Hematopoietic multipotent progenitor cell (in vitro differentiated cells): ENCODE data around the gene EPB41. TPM values are rescaled to one million over a fixed set of nuclear protein-coding genes. Genes with fewer than 3 reads are reported as not detected.
"Not testable (repeated sequence)": the region's sequence is repeated elsewhere in the genome, so short reads cannot be mapped to it uniquely, and the experiment has no call there.

Experiments
- DNase-seq, 3 donors: peaks; one replicate each; pipeline ENCODE4 v3.0.0-alpha.2; 2011 to 2015; ENCODE audit warnings: low read depth in 2 of 3, low spot score in 2 of 3
- total RNA-seq: library from RNA; depleted of rRNA; stranded (reverse); fragments of >200 nt; gene quantifications from one replicate; pipeline ENCODE4 v1.2.3, GENCODE V29; 2012

The EPB41 gene
- total RNA-seq, 1 donor, result 63.3 TPM

GRCh38 chr1:29124366-29125236, 210.2 kb downstream of the EPB41 start:
- peak in 1 of 3 donors; percentile 46 for DNase-seq

- no peak for DNase-seq
These were observed 210.9 kb downstream of the EPB41 start for GRCh38 chr1:29125237-29125641.

GRCh38 chr1:29125788-29126187, 211.4 kb downstream of the EPB41 start:
- no peak for DNase-seq

GRCh38 chr1:29126198-29126597, 211.8 kb downstream of the EPB41 start:
- DNase-seq, result no peak

- DNase-seq, result no peak
These were observed 214.4 kb downstream of the EPB41 start for GRCh38 chr1:29128739-29129138.

DNA sequence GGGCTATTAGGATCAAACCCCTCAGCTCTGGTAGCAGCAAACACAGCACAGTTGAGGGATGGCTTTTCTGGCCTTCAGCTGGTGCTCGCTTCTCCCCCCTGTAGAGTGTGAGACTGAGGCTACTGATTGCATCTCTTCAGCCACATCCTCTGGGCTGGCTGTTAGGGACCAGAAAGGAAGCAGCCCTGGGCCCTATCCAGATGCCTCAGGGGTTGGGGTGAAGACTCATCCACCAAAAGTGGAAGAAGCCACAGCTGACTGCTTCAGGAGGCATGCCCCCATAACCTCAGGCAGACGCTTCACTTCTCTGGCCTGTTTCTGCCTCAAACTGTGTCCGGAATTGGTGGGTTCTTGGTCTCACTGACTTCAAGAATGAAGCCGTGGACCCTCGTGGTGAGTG, 215.5 kb downstream of the EPB41 start:
- peak in 1 of 3 donors; percentile 49 for DNase-seq

GRCh38 chr1:29131056-29131455, 216.7 kb downstream of the EPB41 start:
- DNase-seq, result not testable (repeated sequence)

GRCh38 chr1:29133861-29134694, 219.7 kb downstream of the EPB41 start:
- no peak for DNase-seq

DNA sequence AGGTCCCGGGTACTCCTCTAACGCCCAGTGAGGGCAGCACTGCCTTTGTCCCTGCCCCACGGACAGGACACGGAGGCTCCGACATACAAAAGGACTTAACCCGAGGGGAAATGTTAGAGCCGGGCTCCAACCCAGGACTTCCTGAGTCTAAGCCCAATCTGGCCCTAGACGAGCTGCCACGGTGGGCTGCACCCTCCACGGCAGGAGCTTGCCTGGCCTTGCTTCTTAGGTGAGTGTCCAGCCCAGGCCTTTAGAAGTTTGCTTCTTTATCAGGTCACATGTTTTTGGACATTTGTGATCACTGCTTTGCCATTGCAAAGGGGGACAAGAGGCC, 220.3 kb downstream of the EPB41 start:
- DNase-seq, result no peak

- no peak for DNase-seq
These were observed 222.1 kb downstream of the EPB41 start for GRCh38 chr1:29136391-29136915.

GRCh38 chr1:29142714-29143113, 228.3 kb downstream of the EPB41 start:
- no peak for DNase-seq

DNA sequence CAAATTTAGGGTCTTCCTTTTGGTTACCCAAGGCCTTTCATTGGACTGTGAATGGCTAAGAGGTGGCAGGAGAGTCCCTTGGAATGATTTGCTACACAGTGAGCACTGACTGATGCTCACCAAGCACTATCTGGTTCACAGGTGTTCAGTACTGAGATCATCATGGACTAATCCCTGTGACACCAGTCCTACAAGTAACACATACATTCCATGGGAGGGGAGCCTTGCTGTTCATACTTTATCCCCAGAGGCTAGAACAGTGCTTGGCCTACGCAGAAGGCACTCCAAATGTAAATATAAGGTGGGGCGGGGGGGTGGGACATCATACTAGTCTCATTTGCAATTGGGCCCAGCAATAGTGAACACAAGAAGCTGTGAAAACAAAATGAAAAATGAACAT, 229.8 kb downstream of the EPB41 start:
- no peak for DNase-seq

DNA sequence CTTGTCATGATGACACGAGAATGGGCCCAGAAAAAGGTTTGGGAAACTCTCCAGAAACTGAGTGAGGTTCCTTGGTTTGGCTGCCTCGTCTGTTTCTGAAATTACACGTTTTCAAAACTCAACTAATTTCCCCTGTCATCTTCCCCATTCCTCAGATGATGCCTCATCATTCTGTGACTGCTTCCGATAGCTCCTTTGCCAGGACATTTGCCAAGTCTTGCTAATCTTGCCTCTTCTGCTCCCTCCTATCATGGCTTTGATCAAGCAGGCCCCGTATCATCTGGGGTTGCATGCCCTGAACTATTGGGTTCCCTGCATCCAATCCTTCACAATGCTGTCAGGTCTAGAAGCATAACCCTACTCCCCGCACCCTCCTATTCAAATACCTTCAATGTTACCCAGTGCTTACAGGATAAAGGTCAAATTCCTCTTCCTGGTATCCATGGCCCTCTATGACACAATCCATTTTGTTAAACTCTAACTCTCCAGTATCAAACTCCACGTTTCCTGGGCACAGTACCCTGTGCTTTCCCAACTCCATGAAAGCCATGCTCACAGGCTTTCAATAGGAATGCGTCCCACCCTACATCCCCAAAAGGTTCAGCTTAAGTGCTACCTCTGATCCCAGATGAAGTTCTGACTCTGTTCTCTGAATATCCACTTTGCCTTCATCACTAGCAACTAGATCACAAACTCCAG, 231.5 kb downstream of the EPB41 start:
- no peak for DNase-seq

GRCh38 chr1:29148656-29149491, 234.5 kb downstream of the EPB41 start:
- no peak for DNase-seq

DNA sequence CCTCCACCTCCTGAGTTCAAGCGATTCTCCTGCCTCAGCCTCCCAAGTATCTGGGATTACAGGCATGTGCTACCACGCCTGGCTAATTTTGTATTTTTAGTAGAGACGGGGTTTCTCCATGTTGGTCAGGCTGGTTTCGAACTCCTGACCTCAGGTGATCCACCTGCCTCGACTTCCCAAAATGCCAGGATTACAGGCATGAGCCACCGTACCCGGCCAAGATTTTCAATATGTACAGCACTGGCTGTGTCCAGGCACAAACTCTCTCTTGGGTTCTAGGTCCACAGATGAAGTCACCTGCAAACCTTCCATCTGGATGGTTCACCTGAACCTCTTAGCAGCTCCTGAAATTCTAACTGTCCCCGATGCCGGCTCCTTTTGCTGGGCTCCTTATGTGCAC, 236.0 kb downstream of the EPB41 start:
- not testable (repeated sequence) for DNase-seq

GRCh38 chr1:29152046-29152805, 237.9 kb downstream of the EPB41 start:
- no peak for DNase-seq

- no peak for DNase-seq
These were observed 242.3 kb downstream of the EPB41 start for GRCh38 chr1:29156543-29157268.

GRCh38 chr1:29157269-29157601, 242.9 kb downstream of the EPB41 start:
- no peak for DNase-seq

DNA sequence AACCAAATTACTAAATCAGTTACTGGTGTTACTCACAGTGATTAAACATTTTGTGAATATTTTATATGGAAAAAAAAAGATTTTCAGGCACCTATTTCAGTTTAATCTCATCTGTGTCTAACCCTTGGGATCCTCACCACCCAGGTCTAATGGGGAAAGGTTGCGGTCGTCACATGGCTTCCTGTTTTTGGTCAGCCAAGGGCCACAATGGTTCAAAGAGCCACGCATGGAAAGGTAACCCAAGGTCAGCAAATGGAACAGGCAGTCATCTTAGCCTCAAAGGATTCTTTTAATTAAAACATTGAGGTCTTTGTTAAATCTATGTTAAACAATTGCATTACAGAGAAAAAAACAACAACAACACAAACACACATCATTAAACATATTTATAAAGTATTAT, 245.4 kb downstream of the EPB41 start:
- no peak for DNase-seq
